ENCODE results near the gene CYB561.
A peak's percentile ranks its signal among the peaks of the same experiment; 100 is the strongest.

Gene CYB561

GRCh38 chr17:63405741-63406261 is 40.3 kb downstream of the CYB561 start:
- DNase-seq: peak; percentile 46 to 71

- DNase-seq: no peak
Observed at GRCh38 chr17:63405020-63405419, 41.1 kb downstream of the CYB561 start.

DNA sequence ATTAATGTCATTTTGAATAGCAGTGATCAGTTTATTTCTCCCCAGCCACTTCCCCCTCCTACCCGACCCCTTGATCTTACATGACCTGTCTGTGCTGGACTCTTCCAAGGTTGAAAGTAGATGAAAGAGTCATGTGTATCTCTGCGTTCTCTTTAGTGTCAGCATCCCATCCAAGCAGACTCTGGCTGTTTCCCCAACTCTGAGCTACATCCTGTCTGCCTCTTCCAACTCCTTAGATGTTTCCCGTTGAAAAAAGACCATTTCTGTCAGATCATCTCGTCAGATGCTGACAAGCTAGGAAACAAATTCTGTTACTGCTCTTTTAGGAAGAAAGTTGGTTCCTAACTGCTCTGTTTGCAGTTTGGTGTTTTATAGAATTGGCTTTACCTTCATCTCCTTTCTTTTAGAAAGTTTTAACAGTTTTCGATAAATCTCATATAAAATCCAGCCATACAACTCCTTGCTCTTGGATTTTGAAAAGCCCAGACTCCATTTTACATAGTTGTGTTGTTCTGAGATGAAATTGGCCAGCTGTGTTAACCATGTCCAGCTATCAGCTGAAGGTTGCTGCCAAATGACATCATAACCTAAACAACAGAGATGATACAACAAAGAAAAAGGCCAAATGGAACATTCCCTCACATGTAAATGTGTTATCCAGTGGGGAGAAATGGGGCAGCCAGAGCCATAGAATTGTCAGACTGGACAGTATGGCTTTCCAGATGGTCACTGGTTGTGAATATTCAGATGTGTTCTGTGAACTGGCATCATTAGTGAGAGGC is 43.5 kb downstream of the CYB561 start:
- DNase-seq: no peak

- DNase-seq: peak; percentile 74 to 88
Observed at GRCh38 chr17:63399856-63400255, 46.2 kb downstream of the CYB561 start.

GRCh38 chr17:63399316-63399715 is 46.8 kb downstream of the CYB561 start:
- no peak for DNase-seq

- no peak for DNase-seq
Observed at GRCh38 chr17:63398680-63399079, 47.4 kb downstream of the CYB561 start.

- no peak for DNase-seq
Observed at GRCh38 chr17:63395075-63395805, 50.9 kb downstream of the CYB561 start.

DNA sequence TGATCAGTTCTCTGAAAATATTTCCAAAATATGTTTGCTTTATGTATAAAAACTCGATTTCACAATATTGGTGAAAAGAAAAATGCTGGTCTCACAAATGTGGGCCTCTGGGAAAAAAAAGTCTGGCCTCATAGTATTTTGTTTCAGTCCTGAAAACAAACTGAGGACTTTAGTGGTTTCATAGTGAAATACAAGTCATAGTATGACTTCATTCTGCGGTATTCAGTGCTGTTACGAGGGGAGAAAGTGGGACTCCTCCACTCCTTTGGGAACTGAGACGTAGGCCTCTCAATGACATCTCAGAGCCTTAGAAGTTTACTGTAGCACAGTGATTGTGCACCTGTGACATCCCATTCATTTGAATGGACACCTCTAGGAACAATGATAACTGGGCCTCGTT is 56.0 kb downstream of the CYB561 start:
- no peak for DNase-seq

- no peak for DNase-seq
Observed at GRCh38 chr17:63387656-63388340, 58.3 kb downstream of the CYB561 start.

DNA sequence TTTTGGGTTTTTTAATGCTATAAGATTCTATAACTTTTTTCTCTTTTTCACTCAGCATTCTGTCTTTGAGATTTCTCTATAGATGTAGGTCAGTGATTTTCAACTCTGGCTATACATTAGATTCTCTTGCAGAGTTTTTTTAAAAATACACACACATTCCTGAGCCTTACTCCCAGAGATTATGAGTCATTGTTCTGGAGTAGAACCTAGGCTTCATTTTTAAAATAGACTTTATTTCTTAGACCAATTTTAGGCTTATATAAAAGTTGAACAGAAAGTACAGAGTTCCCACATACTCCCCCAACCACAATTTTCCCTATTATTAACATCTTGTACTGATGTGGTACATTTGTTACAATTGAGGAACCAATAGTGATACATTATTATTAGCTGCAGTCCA is 63.3 kb downstream of the CYB561 start:
- DNase-seq: no peak
